Activated effector memory CD4-positive, alpha-beta T cell treated with anti-CD3 and anti-CD28 coated beads, Interleukin-2, amount 50 U/mL, for 16 hours (primary cell): ENCODE measurements around the gene ABT1.

Experiments used
- DNase-seq: peaks from one replicate; pipeline ENCODE4 v3.0.0-alpha.2; 2020

ABT1 gene

DNA sequence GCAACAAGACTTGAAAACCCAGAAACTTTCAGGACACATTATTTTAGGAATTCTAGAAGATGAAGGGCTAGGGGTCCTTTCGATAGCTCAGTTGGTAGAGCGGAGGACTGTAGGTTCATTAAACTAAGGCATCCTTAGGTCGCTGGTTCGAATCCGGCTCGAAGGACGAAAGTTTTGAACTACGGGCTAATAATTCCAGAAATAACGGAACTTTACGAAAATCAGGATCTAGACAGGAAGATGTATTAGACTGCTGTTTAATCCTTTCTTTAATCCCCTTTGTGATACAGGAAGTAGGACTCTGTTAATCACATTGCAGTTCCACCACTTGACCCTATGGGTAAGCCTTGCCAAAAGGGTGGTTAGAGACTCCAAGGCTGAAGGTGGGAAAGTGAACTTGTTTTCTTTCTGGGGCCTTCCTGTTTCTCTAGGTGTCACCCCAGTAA is 21.2 kb upstream of the ABT1 start:
- DNase-seq: no peak

DNA sequence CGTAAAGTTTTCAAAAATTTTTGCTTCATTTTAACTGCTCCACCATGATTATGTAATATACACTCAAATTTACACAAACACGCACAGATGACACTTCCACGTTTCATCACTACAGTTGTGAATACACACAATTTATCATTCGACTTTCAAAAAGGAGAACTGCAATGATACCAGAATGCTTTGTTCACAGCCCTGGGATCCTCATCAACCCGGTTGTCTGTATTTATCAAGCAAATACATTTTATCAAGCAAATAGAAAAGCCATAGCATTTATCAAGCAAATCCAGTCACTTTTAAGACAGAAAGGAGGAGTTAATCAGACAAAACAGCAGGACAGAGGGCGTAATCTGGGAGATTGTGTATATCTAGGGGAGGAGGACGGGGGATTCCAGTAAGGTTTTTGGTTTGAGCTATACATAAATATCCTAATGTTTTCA is 20.3 kb upstream of the ABT1 start:
- DNase-seq: no peak

- DNase-seq: peak; percentile 82
Observed at GRCh38 chr6:26576929-26577719, 19.6 kb upstream of the ABT1 start.

DNA sequence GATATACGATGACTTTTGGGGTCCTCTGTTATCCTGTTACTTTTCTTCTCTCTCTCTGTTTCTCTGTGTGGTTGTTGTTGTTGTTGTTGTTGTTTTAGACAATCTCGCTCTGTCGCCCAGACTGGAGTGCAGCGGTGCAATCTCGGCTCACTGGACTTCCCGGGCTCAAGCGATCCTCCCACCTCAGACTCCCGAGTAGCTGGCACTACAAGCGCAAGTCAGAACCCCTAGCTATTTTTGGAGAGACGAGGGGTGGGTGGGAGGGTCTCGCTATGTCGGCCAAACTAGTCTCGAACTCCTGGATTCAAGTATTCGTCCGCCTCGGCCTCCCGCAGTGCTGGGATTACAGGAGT is 19.1 kb upstream of the ABT1 start:
- DNase-seq: no peak

DNA sequence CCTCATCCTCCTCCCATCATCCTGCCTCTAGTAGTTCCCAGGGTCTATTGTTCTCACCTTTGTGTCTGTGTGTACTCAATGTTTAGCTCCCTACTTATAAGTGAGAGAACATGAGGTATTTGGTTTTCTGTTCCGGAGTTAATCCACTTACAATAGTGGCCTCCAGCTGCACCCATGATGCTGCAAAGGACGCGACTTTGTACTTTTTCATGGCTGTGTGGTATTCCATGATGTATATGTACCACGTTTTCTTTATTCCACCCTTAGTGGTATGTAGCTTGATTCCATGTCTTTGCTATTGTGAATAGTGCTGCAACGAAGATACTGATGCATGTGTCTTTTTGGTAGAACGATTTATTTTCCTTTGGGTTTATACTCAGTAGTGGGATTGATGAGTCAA is 18.5 kb upstream of the ABT1 start:
- no peak for DNase-seq

DNA sequence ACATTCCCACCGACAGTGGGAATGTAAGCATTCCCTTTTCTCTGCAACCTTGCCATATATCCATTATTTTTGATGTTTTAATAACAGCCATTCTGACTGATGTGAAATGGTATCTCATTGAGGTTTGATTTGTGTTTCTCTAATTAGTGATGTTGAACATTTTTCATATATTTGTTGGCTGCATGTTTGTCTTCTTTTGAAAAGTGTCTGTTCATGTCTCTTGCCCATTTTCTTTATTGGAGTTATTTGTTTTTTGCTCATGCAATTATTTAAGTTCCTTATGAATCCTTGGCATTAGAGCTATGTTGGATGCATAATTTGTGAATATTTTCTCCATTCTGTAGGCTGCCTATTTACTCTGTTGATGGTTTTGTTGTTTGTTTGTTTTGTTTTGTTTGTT is 18.0 kb upstream of the ABT1 start:
- DNase-seq: no peak

DNA sequence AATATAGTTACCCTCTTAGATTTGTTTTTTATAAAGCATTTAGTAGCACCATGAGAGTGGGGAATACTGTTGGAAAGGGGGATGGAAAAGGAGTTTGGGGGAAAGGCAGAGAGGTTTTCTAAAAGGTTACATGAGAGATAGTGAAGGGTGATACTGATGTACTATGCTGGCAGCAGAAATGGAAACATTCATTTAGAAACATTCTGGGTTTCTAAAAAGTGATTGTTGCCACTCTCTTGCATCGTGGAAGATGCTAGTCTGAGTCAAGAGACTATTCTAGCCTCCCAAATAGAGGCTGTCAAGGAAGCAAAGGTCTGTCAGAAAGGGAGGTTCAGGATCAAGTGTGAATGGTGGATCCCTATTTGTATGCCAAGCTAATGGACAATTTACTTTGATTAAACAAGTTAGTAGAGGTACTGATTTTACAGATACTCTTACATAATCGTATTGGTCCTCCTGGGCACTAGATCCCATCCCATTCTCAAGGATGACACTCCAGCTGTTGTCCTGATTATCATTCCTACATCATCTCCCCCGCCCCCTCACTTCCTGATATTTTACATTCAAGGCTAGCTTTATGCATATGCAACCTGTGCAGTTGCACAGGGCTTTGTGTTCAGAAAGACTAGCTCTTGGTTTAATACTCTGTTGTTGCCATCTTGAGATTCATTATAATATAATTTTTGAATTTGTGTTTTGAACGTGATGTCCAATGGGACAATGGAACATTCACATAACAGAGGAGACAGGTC is 15.4 kb upstream of the ABT1 start:
- no peak for DNase-seq

GRCh38 chr6:26588965-26589364 is 7.8 kb upstream of the ABT1 start:
- DNase-seq: no peak

- no peak for DNase-seq
Observed at GRCh38 chr6:26592649-26593048, 4.1 kb upstream of the ABT1 start.

DNA sequence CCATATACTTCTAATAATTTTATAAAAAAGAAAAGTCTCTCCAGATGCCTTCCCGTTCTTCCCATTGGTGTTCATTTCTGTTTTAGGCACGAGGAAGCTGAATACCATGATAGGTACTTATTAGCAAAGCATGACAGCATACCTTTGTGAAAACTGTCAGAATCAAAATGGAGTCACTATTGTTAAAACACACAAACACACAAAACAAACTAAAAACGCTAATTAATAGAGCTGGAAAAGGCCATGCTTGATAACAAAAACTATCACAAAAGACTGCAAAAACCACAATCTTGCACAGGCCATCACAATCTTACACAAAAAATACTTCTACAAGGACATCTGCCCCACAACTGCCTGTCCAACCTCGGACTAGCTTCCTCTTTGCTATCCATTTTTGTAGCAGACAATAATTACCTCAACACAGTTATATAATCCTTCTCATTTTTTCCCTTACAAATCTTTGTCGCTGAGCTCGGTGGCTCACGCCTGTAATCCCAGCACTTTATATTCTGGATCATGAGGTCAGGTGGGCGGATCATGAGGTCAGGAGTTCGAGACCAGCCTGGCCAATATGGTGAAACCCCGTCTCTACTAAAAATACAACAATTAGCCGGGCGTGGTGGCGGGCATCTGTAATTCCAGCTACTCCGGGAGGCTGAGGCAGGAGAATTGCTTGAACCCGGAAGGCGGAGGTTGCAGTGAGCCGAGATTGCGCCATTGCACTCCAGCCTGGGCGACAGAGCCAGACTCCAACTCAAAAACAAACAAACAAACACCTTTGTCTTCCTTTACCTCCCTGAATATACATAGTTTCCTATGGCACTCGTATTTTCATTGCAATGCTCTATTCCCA is 3.2 kb upstream of the ABT1 start:
- no peak for DNase-seq

DNA sequence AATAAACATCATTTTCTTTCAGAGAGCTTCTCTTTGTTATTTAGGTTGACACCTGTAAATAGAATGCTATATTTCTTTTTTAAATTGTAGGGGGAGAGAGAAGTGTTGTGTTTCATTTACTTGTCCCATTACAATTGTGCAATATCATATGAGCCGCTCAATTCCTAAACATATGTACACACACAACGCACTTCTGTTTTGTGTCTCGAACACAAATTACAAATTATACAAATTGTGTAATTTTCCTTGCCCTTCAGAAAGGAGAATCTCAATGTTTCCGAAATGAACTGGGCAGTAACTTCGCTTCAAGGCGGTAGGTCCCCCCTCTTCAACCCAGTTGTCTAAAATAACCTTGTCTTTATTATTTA is 2.6 kb upstream of the ABT1 start:
- no peak for DNase-seq

DNA sequence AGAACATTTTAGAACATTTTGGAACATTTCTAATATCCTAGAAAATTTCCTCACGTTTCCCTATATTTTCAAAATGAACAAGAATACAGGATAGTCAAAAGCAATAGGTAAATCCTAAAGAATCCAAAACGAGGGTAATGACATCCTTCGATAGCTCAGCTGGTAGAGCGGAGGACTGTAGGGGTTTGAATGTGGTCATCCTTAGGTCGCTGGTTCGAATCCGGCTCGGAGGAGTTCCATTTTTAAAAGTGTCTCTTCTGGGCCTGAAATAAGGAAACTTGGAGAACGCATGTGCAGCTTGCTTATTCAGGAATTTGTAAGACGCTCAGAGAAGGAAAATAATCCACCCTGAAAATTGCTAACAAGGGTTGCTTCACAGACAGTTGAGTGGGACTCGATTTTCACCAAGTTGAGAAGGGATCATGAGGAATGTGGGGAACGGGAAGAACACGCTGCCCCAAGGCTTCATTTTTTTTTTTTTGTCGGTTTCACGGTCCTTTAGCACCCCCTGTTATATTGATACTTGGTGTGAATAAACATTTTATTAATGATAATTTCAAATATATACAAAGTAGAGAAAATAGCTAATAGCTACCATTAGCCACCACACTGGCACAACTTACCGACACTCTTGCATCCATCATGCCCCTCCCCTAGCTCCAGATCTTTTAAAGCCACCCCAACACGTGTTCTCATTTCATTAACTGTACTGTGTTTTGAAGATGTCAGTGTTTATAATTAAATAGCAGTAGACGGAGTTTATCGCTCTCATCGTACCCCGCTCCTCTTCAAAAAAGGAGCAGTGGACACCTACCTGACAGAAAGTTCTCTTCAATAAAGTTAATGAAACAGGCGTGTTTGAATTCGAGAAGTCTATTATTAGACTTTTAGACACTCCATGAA is 1.8 kb upstream of the ABT1 start:
- DNase-seq: no peak

DNA sequence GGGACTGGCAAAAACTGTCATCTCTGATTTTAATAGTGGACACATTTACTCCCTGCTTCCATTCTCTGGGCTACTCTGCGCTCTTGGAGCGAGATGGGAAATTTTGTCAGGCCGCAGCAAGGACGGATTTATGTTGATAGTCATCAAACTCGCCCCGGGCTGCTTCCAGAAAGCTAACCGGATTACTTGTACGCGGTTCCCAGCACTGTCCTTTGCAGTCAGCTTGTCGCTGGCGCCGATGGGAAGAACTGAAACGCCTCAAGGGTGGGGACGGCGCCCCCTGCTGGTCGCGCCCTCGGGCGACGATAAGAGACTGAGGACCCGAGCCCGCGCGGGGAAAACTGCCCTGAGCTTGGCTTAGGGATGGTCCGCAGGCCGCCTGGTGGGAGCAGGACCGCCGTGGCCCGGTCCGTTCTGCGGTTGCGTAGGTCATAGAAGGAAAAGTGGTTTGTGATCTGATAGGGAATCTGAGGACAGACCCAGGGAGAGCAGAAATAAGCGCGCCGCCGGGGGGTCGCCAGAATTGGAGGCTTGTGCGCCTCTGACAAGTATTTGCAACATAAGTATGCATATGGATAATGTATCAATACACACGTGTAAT is 984 bp upstream of the ABT1 start:
- peak; percentile 96 for DNase-seq

GRCh38 chr6:26597389-26597766 is 625 bp downstream of the ABT1 start:
- no peak for DNase-seq

DNA sequence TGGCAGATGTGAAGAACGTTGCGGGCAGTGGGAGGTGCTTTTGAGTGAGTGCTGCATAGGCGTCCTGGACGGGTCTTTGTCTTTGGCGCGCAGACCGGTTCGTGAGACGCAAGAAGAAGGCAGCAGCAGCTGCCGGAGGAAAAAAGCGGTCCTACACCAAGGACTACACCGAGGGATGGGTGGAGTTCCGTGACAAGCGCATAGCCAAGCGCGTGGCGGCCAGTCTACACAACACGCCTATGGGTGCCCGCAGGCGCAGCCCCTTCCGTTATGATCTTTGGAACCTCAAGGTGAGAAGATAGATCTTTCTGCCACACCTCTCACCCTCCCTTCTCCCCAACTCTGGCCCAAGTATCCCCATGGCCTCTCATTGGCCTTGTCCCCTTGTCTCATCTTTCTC is 1.1 kb downstream of the ABT1 start:
- no peak for DNase-seq

DNA sequence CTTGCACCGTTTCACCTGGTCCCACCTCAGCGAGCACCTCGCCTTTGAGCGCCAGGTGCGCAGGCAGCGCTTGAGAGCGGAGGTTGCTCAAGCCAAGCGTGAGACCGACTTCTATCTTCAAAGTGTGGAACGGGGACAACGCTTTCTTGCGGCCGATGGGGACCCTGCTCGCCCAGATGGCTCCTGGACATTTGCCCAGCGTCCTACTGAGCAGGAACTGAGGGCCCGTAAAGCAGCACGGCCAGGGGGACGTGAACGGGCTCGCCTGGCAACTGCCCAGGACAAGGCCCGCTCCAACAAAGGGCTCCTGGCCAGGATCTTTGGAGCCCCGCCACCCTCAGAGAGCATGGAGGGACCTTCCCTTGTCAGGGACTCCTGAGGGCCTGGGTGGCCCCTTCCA is 1.5 kb downstream of the ABT1 start:
- DNase-seq: no peak

- DNase-seq: no peak
Observed at GRCh38 chr6:26599134-26599533, 2.4 kb downstream of the ABT1 start.

- DNase-seq: no peak
Observed at GRCh38 chr6:26599591-26599990, 2.8 kb downstream of the ABT1 start.

- no peak for DNase-seq
Observed at GRCh38 chr6:26600759-26601158, 4.0 kb downstream of the ABT1 start.

DNA sequence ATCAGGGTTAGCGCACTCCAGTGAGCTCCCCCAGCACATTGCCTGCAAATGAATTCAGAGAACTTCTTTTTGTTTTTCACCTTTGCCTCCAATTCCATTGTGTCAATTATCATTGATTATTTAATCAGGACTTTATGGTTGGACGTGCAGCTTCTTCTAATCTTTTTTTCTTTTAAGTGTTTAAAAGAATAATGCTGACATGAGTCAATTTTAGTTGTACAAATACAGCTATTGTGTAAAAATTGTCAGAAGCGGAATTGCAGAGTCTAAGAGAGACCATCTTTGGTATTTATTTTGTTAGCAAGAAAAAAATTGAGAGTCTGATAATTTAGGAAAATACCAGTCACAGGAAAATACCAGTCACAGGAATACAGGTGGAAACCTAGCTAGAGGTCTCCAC is 5.5 kb downstream of the ABT1 start:
- DNase-seq: no peak

DNA sequence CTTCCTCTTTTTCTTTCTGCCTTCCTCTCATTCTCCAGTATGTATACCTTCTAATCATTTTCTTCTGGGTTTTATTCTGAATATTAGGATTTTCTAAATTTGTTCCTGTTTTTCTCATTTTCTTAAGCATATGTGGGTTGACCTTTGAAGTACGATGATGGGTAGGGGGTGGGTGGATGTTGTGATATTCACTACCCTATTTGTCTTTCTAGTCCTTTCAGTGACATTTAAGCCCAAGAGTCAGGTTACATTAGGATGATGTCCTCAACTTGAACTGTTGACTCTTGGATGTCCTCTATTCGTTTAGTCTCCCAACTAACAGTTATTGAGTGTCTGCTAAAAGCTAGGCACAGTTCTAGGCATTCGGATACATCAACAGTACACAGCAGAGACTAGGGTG is 7.3 kb downstream of the ABT1 start:
- no peak for DNase-seq

DNA sequence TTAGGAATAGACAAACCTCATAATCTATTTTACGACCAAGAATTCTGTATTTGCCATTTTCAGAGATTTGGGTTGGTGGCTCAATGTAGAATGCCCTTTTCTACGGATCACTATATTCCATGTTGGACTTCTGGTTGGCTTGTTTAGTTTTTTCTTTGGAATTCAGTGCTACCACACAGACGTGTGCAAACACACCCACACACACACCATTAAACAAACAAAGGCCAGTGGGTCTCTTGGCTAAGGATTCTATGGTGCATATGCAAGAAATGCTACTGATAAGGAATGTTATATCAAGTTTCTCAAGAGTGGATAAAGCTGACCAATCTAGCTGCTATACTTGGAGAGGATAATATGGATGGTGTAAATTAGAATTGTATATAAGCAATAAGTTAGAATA is 8.0 kb downstream of the ABT1 start:
- no peak for DNase-seq
